LNCAP (cell line): Measurements from ENCODE around the gene SLC31A1.

Experiments used
- CTCF ChIP-seq: fragments of 450-650 bp; IDR thresholded peaks from 2 replicates; pipeline ENCODE4 v1.5.1; 2017; ENCODE audit warnings: mild to moderate bottlenecking

SLC31A1 gene

GRCh38 chr9:113301548-113301947 is 80.2 kb downstream of the SLC31A1 start:
- TF ChIP-seq CTCF = no peak

- TF ChIP-seq CTCF = no peak
Measured at GRCh38 chr9:113302792-113303418, 81.6 kb downstream of the SLC31A1 start, which contains the start of gene RNF183. RNF183 (minus strand) TSS chr9:113303376; CDS start chr9:113298184, 5,192 bp downstream.

GRCh38 chr9:113306566-113306965 is 85.2 kb downstream of the SLC31A1 start:
- no peak for TF ChIP-seq CTCF

- TF ChIP-seq CTCF = no peak
Measured at GRCh38 chr9:113307396-113307975, 86.1 kb downstream of the SLC31A1 start.

GRCh38 chr9:113309204-113309813 is 88.0 kb downstream of the SLC31A1 start:
- TF ChIP-seq CTCF = peak; percentile 88

GRCh38 chr9:113310538-113310937 is 89.2 kb downstream of the SLC31A1 start:
- TF ChIP-seq CTCF = no peak

- no peak for TF ChIP-seq CTCF
Measured at GRCh38 chr9:113311961-113312360, 90.6 kb downstream of the SLC31A1 start.
